ENCODE measurements around the gene DUSP16.
"Not testable (repeated sequence)": the region's sequence is repeated elsewhere in the genome, so short reads cannot be mapped to it uniquely, and the experiment has no call there.

DUSP16 gene

GRCh38 chr12:12488296-12488695, 74.4 kb downstream of the DUSP16 start:
- DNase-seq, result no peak

GRCh38 chr12:12487490-12487889, 75.2 kb downstream of the DUSP16 start:
- no peak for DNase-seq

GRCh38 chr12:12486661-12487240, 75.9 kb downstream of the DUSP16 start:
- no peak for DNase-seq

- DNase-seq, result no peak
These were observed 79.2 kb downstream of the DUSP16 start for GRCh38 chr12:12483438-12483837.

GRCh38 chr12:12482959-12483358, 79.7 kb downstream of the DUSP16 start:
- no peak for DNase-seq

- DNase-seq, result no peak
These were observed 80.4 kb downstream of the DUSP16 start for GRCh38 chr12:12482150-12482761.

- DNase-seq, result no peak
These were observed 81.0 kb downstream of the DUSP16 start for GRCh38 chr12:12481631-12482030.

GRCh38 chr12:12480074-12480473, 82.6 kb downstream of the DUSP16 start:
- DNase-seq, result no peak

GRCh38 chr12:12477532-12477890, 85.2 kb downstream of the DUSP16 start:
- DNase-seq, result no peak

GRCh38 chr12:12476857-12477531, 85.7 kb downstream of the DUSP16 start:
- DNase-seq, result no peak

- no peak for DNase-seq
These were observed 87.5 kb downstream of the DUSP16 start for GRCh38 chr12:12474931-12475795.

- no peak for DNase-seq
These were observed 88.2 kb downstream of the DUSP16 start for GRCh38 chr12:12474471-12474928.

- DNase-seq, result no peak
These were observed 89.4 kb downstream of the DUSP16 start for GRCh38 chr12:12473223-12473622.

- DNase-seq, result not testable (repeated sequence)
These were observed 90.4 kb downstream of the DUSP16 start for GRCh38 chr12:12471982-12472961.

- no peak for DNase-seq
These were observed 91.8 kb downstream of the DUSP16 start for GRCh38 chr12:12470751-12471306.

- DNase-seq, result no peak
These were observed 93.3 kb downstream of the DUSP16 start for GRCh38 chr12:12469386-12469785.

GRCh38 chr12:12468575-12468974, 94.1 kb downstream of the DUSP16 start:
- no peak for DNase-seq

GRCh38 chr12:12467688-12468261, 94.9 kb downstream of the DUSP16 start:
- no peak for DNase-seq

GRCh38 chr12:12467264-12467663, 95.4 kb downstream of the DUSP16 start:
- peak; percentile 43 for DNase-seq

- peak; percentile 43 for DNase-seq
These were observed 96.5 kb downstream of the DUSP16 start for GRCh38 chr12:12466157-12466556.

- DNase-seq, result no peak
These were observed 97.1 kb downstream of the DUSP16 start for GRCh38 chr12:12465522-12465921.

All from activated CD8-positive, alpha-beta memory T cell treated with anti-CD3 and anti-CD28 coated beads, Interleukin-2, amount 50 U/mL, for 4 hours (primary cell).